ENCODE measurements around the gene PPDPF. TPM values are rescaled to one million over a fixed set of nuclear protein-coding genes. Genes with fewer than 3 reads are reported as not detected.

Gene PPDPF
- total and polyA plus RNA-seq, 2 of the 8 experiments (the other 6 are each of a cell fraction or from before 2014, with no cell fraction given) = 30.5 to 138 TPM

DNA sequence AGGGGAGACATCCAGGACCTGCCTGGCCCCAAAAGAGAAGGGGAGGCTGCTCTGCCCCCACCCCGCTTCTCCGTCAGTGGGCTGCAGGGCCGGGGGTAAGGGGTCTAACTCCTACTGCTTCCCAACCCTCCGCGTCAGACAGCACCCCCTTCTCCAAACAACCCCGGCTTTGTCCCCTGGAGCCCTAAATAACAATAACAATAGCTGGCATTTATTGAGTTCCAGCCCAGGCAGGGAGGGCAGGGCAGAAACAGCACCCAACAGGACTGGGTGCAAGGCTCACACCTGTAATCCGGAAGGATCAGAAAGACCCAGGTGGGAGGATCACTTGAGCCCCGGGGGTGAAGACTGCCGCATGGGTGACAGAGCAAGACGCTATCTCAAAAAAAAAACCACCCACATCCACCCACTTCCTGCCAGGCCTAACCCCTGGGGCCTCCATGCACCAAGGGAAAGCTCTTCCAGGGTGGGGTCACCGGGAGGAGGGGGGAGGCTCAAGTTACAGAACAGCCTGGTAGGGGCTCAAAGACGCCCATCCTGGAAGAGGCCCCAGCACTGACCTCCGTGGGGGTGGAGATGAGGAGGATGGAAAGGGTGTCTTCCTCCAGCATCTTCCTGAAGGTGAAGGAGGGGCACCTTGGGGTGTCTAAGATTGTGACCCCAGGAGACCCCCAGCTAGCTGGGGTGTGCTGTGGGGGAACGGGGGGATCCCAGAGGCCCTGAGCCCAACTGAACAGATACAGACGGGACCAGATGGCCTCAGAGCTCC, 32.1 kb downstream of the PPDPF start:
- no peak overlapping the region for H2AFZ ChIP-seq (ENCODE audit: low read length)
- no peaks in the 10 kb centered on the region; a peak in 1 of 7 replicates for H3K27me3 ChIP-seq (replicated peaks in 1 of 4; ENCODE audit: control insufficient read depth in 3 of 4, extremely low read depth in 1 of 4, insufficient read depth in 3 of 4, low read length in 3 of 4)
- H3K36me3 ChIP-seq (ENCODE audit: control insufficient read depth in 2 of 4, insufficient read depth in 4 of 4, low read length in 3 of 4) = no peaks in the 10 kb centered on the region
- H3K18ac ChIP-seq (ENCODE audit: extremely low read depth, low read length) = peak overlapping the region; percentile 91
- H2BK5ac ChIP-seq (ENCODE audit: low read depth, low read length) = peak overlapping the region; percentile 83; the same call in 1 of the 2 replicates
- H4K8ac ChIP-seq (ENCODE audit: extremely low read depth, insufficient read depth, low read length) = no peak overlapping the region; the same call in 1 of the 2 replicates
- no peaks in the 10 kb centered on the region for H3K79me2 ChIP-seq (ENCODE audit: control insufficient read depth in 1 of 2, insufficient read depth in 2 of 2, low read length in 2 of 2)
- H3K4ac ChIP-seq (replicated peaks; ENCODE audit: insufficient read length, low read depth, low read length) = no peak overlapping the region
- no peak overlapping the region for H3K14ac ChIP-seq (ENCODE audit: insufficient read length)
- H3K23ac ChIP-seq (ENCODE audit: insufficient read length) = no peak overlapping the region
- FAIRE-seq (no peak), DNase-seq (ENCODE audit: low read depth in 1 of 2, low spot score in 2 of 2) (peak in 1 of 2 experiments; percentile 29)
- peaks cover 4% of the 10 kb centered on the region; the same call in 1 of the 2 replicates for H3K23me2 ChIP-seq (ENCODE audit: low read depth, low read length)
- peak overlapping the region in 3 of 4 experiments; percentile 26 to 41 (median 36); a peak in 5 of 8 replicates for H3K4me3 ChIP-seq (ENCODE audit: extremely low read depth in 1 of 4, insufficient read depth in 2 of 4, low read depth in 3 of 4, low read length in 4 of 4)
- H3K27ac ChIP-seq (ENCODE audit: low read depth, low read length) = peak overlapping the region; percentile 13; the same call in 1 of the 2 replicates
- H2BK12ac ChIP-seq (ENCODE audit: low read depth, low read length) = peak overlapping the region; percentile 50; the same call in 1 of the 2 replicates
- 28% methylated on average over 14 of the region's 15 CpGs; no CpG with 5 or more reads in 1 of the 2 experiments for WGBS, 2 experiments (ENCODE audit: extremely low coverage in 1 of 2, insufficient coverage in 1 of 2, insufficient read length in 1 of 2, insufficient replicate concordance in 2 of 2, low coverage in 1 of 2, low lambda C conversion rate in 2 of 2, missing lambda C conversion rate in 1 of 2)
- H4K20me1 ChIP-seq (replicated peaks in 1 of 2; ENCODE audit: control insufficient read depth in 1 of 2, insufficient read depth in 2 of 2, low read length in 2 of 2) = peaks cover 0 to 1% of the 10 kb centered on the region in 2 experiments
- H2BK120ac ChIP-seq (replicated peaks; ENCODE audit: low read depth, low read length) = no peak overlapping the region
- peaks cover 0 to 35% (median 20%) of the 10 kb centered on the region in 4 experiments; a peak in 6 of 7 replicates for H3K4me1 ChIP-seq (replicated peaks in 1 of 4; ENCODE audit: control insufficient read depth in 3 of 4, insufficient read depth in 4 of 4, low read length in 3 of 4)
- H2BK20ac ChIP-seq (ENCODE audit: low read length) = peak overlapping the region; percentile 90
- ChIA-PET POLR2A (ENCODE audit: partially characterized antibody) (interaction anchor here (1.0 to 2.2 kb wide), 5 partner anchors 10 to 143 kb away, joined by 3 to 7 read pairs (median 4); partner anchors contain the start of gene PTK6), CTCF (ENCODE audit: partially characterized antibody) (interaction anchor here (0.5 to 3.3 kb wide), 11 partner anchors 9 to 1349 kb away, joined by 3 to 22 read pairs (median 3); partner anchors contain the start of gene PTK6)
- H3K56ac ChIP-seq (replicated peaks; ENCODE audit: insufficient read length, low read depth, low read length) = peak overlapping the region; percentile 17
- no peak overlapping the region for H4K5ac ChIP-seq (ENCODE audit: insufficient read length, low read depth, low read length)
- TF ChIP-seq POLR2A (IDR thresholded peaks at IDR 0.05; ENCODE audit: control extremely low read depth in 1 of 2, low read depth in 2 of 2, low read length in 2 of 2) (no peak), EP300 (IDR thresholded peaks at IDR 0.05; ENCODE audit: borderline replicate concordance in 1 of 2, low read depth in 2 of 2, low read length in 2 of 2) (peak in 1 of 2 experiments; percentile 63; a peak in 1 of 3 replicates)
- H2BK15ac ChIP-seq (ENCODE audit: low read length) = no peak overlapping the region
- no peak overlapping the region for H4K91ac ChIP-seq (replicated peaks; ENCODE audit: insufficient read length, low read length)
- H3K9me3 ChIP-seq (ENCODE audit: insufficient read depth in 2 of 2, low read depth in 1 of 2, low read length in 1 of 2) = no peaks in the 10 kb centered on the region
- no peaks in the 10 kb centered on the region for H3K79me1 ChIP-seq (ENCODE audit: low read depth, low read length)
- H2AK5ac ChIP-seq (ENCODE audit: low read depth, low read length) = peak overlapping the region; percentile 65; the same call in 1 of the 2 replicates
- peak overlapping the region; percentile 49 to 59 for H3K4me2 ChIP-seq (ENCODE audit: insufficient read depth in 1 of 2, low read depth in 2 of 2, low read length in 2 of 2)
- no peak overlapping the region for H3K9ac ChIP-seq (replicated peaks in 1 of 4; ENCODE audit: extremely low read depth in 1 of 4, low read depth in 3 of 4, low read length in 3 of 4)

Measured in H1 (cell line).